ENCODE data around the gene HDGF.

The HDGF gene

DNA sequence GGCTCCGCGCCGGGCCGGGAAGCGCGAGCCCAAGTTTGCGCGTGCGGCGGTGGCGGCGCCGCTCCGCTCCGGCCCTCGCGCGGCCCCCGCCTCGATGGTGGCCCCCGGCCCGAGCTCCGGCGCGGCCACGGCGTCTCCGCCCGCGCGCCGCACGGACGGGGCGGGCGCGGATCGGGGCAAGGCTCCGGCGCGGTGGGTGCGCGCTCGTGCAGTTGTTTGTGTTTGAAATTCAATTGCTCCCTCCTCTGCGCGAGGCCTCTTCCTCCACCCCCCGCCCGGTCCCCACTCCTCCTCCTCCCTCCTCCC, at the start of gene HDGF:
HDGF (minus strand) TSS at position 225 of the 306 bp plus-strand sequence. CDS start 246 bp downstream, outside the sequence.
- TF ChIP-seq, protein P1, sequence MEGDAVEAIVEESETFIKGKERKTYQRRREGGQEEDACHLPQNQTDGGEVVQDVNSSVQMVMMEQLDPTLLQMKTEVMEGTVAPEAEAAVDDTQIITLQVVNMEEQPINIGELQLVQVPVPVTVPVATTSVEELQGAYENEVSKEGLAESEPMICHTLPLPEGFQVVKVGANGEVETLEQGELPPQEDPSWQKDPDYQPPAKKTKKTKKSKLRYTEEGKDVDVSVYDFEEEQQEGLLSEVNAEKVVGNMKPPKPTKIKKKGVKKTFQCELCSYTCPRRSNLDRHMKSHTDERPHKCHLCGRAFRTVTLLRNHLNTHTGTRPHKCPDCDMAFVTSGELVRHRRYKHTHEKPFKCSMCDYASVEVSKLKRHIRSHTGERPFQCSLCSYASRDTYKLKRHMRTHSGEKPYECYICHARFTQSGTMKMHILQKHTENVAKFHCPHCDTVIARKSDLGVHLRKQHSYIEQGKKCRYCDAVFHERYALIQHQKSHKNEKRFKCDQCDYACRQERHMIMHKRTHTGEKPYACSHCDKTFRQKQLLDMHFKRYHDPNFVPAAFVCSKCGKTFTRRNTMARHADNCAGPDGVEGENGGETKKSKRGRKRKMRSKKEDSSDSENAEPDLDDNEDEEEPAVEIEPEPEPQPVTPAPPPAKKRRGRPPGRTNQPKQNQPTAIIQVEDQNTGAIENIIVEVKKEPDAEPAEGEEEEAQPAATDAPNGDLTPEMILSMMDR (IDR thresholded peaks at IDR 0.05; ENCODE audit: control extremely low read depth, extremely low read depth, low read depth, missing control alignments), result no peak
- POLR2A ChIA-PET, result interaction anchor here (0.6 to 1.3 kb wide), 4 partner anchors 15 to 251 kb away, joined by 3 to 6 read pairs (median 4); partner anchors contain the start of genes MEF2D and PRCC
- CTCF ChIA-PET, result interaction anchor here (1.1 to 2.1 kb wide), 8 partner anchors 9 to 62 kb away, joined by 3 to 15 read pairs (median 4); partner anchors contain the start of genes ISG20L2, METTL25B and MRPL24
- no peak for DNase-seq (ENCODE audit: extremely low spot score)

DNA sequence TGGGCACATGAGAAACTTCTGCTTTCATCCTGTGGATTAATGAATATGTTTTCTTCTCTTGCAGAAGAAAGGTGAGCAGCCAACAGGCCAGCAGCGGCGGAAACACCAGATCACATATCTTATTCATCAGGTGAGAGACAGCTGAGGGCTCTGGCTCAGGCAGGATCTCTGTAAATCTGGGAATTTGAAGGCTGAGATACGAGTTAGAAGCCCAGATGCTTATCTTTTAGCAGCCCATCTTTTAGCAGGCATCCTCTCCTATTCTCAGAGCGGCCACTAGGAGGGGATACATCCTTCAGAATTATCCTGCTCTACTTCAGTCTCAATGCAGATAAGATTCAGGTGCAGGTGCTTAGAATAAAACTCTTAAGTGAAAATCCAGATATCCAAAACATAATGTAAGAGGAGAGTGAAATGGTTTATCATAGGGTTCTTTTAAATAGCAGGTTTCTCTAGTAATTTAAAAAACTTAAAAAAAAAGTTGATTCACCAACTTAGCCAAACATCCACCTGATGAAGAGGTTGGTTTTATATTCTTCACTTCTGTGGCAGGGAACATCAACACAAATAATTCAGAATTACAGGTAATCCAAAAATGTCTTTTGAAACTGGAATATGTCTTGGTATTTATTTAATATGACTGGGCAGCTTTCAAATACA, 45.9 kb upstream of the HDGF start:
- ChIA-PET CTCF (interaction anchor here (0.7 to 10.3 kb wide), 20 partner anchors 8 to 283 kb away, joined by 3 to 131 read pairs (median 4); partner anchors contain the start of genes INSRR, ISG20L2, METTL25B and NTRK1), POLR2A (no interaction called here)
- peak; percentile 60 for DNase-seq (ENCODE audit: extremely low spot score)
- TF ChIP-seq, protein P1 (IDR thresholded peaks at IDR 0.05; ENCODE audit: control extremely low read depth, extremely low read depth, low read depth, missing control alignments), result peak; percentile 73

DNA sequence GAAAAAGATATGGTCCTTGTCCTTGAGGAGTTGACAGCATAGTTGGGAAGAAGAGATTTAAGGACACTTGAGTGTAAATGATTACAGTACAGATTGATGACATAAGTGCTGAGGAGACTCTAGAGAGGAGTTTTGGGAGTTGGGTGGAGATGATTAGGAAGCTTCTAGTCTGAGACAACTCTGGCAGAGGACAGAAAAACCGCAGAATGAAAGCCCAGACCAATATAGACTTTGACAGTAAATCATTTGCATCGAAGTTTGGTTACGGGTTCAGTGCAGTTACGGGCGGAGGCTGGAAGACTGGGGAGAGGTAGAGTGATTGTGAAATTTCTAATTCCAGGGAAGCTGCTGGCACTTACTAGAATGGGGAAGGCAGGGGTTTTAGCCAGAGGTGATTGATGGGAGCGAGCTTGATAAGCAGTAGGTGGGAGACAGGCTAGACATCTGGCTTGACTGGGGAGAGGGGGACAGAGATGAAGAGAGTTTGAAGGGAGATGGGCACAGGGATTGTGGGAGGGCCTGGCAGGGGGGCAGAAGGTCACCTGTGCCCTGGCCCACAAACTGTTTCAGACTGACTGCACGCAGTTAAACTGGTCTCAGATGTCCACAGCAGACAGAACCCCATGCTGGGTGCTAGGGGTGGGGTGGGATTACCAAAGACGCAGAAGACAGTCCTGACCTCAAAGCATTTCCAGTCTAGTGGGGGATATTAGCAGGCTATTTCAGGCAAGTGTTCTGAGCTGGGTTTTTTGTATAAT, 45.0 kb upstream of the HDGF start:
- peak; percentile 13 for DNase-seq (ENCODE audit: extremely low spot score)
- ChIA-PET CTCF (interaction anchor here (0.6 to 10.3 kb wide), 23 partner anchors 8 to 284 kb away, joined by 3 to 131 read pairs (median 4); partner anchors contain the start of genes INSRR, ISG20L2, METTL25B and NTRK1), POLR2A (no interaction called here)
- TF ChIP-seq, protein P1 (IDR thresholded peaks at IDR 0.05; ENCODE audit: control extremely low read depth, extremely low read depth, low read depth, missing control alignments), result no peak

DNA sequence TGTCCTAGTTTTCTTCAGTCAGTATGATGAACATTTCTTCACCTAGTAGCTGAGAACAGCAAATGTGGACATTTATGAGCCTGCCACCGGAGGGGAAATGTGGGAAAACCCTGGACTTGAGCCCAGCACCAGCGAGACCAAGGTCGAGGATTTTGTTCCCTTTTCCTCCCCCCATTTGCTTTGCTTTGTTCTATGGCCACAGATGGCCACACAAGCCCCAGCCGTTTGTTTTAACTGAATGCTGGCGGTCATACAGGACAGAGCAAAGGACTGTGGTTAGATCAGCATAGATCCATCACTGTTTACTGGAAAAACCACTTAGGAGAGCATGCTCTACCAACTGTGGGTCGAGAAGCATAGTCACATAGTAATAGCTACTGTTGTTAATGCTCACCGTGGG, 44.3 kb upstream of the HDGF start:
- no peak for DNase-seq (ENCODE audit: extremely low spot score)
- ChIA-PET POLR2A (interaction anchor here (0.8 kb wide), 1 partner anchor 68 kb away, joined by 4 read pairs; the partner anchor contains the start of genes ISG20L2 and METTL25B), CTCF (interaction anchor here (1.2 to 10.3 kb wide), 17 partner anchors 7 to 126 kb away, joined by 3 to 131 read pairs (median 5); partner anchors contain the start of genes INSRR, ISG20L2, METTL25B and NTRK1)
- TF ChIP-seq, protein P1 (IDR thresholded peaks at IDR 0.05; ENCODE audit: control extremely low read depth, extremely low read depth, low read depth, missing control alignments), result no peak

DNA sequence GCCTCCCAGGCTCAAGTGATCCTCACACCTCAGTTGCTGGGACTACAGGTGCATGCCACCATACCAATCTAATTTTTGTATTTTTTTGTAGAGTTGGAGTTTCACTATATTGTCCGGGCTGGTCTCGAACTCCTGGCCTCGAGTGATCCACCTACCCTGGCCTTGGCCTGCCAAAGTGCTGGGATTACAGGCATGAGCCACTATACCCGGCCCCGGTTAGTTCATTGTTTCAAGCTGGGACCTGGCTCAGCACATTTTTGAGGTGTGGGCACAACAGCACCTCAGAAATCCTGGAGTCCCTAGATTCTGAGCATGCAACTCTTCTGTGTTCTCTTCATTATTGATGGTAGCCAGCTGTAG, 43.9 kb upstream of the HDGF start:
- CTCF ChIA-PET, result interaction anchor here (1.0 to 10.3 kb wide), 11 partner anchors 10 to 359 kb away, joined by 3 to 131 read pairs (median 8); partner anchors contain the start of genes INSRR, ISG20L2, METTL25B and NTRK1
- POLR2A ChIA-PET, result interaction anchor here (0.8 kb wide), 1 partner anchor 67 kb away, joined by 4 read pairs; the partner anchor contains the start of genes ISG20L2 and METTL25B
- TF ChIP-seq, protein P1 (IDR thresholded peaks at IDR 0.05; ENCODE audit: control extremely low read depth, extremely low read depth, low read depth, missing control alignments), result no peak
- no peak for DNase-seq (ENCODE audit: extremely low spot score)

Measured in GM10248 (cell line).